GM21576 (cell line): Measurements from ENCODE around the gene TPSD1.

Experiments
- ATAC-seq: cut with Tn5 transposase; IDR thresholded peaks from one replicate; pipeline ENCODE4 v1.9.1; 2021; ENCODE audit warnings: mild to moderate bottlenecking, moderate library complexity; ENCODE audit not compliant: unreplicated experiment

The TPSD1 gene

DNA sequence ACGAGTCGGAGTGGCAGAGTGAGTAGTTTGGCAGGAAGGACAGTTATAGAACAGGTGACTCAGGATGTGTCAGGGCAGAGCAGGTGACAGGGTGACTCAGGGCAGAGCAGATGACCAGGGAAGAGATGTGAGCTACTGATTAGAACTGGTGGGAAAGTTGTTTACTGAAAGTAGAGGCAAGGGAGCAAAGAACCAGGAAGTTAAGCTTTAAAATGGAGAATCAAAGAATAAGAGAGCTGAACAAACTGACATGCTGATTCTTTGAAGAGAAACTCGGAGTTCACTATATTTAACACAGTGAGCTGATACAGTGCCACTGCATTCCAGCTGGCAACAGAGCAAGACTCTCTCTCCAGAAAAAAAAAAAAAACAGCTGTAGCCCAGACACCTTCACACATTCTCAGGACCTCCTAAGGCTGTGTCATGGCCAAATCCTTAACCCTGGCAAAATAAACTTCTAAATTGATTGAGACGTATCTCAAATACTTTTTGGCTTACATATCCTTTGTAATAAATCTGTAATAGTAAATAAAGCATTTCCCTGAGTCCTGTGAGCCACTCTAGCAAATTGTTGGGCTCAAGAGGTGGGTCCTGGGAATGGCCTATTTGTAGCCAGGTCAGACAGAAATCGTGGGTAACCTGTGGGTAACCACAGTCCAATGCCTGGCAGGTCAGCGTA is 41.3 kb downstream of the TPSD1 start:
- ATAC-seq: no peak

DNA sequence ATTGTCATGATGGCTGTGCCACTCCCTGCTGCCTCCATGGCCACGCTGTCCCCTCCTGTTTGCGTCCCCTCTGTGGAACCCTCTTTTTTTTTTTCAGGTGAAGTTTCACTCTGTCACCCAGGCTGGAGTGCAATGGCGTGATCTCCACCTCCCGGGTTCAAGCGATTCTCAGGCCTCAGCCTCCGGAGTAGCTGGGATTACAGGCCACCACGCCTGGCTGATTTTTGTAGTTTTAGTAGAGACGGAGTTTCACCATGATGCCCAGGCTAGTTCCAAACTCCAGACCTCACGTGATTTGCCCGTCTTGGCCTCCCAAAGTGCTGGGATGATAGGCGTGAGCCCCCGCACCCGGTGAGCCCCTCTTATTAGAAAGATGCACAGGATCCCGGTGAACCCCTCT is 42.5 kb downstream of the TPSD1 start:
- no peak for ATAC-seq

DNA sequence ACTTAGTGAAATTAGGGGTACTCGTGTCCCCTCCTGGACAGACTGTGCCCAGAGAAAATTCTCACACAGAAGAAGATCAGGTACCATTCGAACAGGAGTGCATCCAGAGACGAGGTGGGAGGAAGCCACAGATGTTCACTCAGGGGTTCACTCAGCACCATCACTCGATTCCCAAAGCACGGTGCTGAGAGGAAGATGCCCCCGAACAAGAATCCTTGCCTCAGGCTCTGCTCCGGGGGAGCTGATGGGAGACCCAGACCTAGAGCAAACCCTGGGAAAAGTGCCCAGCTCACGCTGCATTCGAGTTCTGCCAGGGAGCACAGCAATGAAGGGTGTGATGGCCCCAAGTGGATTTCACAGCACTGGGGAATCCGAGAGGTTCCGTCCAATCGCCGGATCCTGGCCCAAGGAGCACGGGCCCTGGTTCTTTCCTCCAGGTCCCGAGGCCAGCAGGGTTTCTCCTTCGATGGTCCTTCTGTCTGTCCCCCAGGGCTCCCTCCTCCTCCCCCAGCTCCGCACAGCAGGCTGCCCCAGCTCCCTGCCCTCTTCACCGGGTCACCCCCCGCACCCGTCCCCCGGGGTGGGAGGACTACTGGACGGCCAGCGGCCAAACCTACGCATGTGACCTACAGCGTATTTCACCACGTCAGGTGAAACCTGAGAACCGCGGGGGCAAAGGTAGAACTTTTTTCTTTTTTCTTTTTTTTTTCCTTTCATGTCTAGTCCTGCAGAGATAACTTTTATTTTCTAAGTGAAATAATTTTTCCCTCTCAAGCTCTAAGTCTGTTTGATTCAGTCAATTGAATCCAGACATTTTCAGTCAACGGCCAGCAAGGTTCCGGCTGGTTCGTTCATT is 43.4 kb downstream of the TPSD1 start:
- ATAC-seq: no peak

DNA sequence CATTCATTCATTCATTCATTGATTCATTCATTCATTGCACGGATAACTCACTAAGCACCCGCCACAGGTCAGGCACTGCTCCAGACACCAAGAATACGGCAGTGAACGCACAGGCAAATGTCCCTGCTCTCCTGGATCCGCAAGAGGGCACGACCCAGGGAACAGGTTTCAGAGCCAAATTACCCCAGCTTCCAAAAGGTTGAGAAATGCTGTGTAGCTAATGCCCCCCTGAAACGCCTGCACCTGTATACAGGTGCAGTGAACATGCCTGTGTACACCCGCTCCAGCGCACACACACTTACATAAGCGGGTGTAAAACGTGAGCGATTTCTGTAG is 44.0 kb downstream of the TPSD1 start:
- no peak for ATAC-seq

DNA sequence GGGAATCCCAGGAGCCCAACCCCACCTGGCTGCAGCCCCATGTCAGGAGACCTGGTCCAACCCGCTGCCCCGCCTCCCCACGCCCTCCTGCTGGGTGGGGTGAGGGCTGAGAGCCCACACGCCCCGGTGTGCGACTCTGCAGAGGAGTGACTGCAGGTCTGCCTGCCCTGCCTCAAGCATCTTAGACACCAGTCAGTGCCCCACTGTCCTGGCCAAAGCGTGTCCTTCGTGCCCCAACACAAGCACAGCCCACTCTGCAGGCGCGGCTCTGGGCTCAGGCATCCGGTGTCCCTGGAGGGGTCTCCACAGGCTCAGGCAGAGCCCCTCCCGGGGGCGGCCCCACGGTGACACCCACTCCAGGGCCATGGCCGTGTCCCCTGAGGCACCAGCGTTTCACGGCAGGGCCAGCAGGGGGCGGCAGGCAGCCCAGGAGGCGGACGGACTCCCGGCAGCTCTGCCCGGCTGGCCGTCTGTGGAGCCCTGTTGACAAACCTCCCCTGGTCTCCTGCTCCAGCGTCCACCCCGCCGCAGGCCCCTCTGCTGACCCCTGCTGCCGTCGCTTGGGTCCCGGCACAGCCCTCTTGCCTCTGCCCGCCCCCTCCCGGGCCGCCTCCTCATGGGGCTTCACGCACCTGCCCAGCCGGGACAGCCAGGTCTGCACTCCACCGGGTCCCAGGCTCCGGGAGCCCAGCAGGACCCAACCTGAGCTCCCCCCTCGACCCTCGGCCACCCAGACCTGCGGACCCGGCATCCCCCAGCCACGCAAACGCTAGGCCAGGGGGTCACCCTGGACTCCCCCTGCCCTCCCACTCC is 45.0 kb downstream of the TPSD1 start:
- no peak for ATAC-seq

DNA sequence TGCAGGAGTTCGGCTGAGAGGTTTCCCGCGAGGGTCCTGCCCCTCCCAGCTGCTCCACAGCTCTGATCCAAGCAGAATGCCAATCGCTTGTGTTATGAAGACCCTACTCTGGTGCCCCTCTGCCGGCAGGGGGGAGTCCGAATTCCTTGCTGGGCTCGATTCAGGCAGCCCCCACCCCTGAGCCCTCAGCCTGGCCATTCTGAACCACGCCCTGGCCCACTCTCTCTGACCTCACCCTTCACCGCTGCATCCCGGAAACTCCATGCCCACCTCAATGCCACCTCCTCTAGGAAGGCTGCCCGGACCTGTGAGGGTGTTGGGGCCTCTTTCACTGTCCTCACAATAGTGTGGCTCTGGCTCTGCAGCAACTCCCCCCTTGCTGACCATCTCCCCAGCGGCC is 45.7 kb downstream of the TPSD1 start:
- ATAC-seq: no peak

DNA sequence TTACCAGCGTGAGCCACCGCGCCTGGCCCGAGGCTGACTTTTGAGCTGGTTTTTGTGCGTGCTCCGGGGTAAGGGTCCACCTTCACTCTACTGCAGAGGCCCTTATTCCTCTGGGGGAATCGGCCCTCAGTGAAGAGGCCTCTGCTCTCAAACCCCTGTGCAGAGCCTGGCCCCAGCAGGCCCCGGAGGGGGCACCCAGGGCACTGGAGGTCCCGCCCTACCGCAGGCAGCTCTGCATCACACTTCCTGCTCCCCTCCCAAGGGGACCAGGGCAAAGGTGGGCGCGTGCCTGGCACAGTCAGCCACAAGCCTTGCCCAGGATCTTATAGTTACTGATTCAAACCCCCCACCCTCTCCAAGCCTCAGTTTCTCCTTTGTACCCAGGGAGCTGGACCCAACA is 50.0 kb downstream of the TPSD1 start:
- ATAC-seq: no peak

DNA sequence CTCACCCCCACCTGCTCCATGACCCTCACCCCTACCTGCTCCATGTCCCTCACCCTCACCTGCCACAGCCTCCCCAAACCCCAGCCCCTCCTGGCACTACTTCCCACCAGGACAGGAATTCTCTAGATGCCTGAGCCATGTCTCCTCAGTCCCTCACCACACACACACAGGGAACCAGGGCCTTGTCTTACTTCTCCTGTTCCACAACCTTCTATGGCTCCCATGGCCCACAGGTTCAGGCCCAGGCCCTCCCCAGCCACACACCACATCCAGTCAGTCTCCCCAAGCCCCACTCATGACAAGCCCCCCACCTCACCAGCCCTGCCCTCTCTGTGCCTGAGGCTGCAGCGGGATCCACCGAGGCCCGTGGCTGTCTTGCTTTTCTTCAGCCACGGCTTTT is 50.5 kb downstream of the TPSD1 start:
- no peak for ATAC-seq

DNA sequence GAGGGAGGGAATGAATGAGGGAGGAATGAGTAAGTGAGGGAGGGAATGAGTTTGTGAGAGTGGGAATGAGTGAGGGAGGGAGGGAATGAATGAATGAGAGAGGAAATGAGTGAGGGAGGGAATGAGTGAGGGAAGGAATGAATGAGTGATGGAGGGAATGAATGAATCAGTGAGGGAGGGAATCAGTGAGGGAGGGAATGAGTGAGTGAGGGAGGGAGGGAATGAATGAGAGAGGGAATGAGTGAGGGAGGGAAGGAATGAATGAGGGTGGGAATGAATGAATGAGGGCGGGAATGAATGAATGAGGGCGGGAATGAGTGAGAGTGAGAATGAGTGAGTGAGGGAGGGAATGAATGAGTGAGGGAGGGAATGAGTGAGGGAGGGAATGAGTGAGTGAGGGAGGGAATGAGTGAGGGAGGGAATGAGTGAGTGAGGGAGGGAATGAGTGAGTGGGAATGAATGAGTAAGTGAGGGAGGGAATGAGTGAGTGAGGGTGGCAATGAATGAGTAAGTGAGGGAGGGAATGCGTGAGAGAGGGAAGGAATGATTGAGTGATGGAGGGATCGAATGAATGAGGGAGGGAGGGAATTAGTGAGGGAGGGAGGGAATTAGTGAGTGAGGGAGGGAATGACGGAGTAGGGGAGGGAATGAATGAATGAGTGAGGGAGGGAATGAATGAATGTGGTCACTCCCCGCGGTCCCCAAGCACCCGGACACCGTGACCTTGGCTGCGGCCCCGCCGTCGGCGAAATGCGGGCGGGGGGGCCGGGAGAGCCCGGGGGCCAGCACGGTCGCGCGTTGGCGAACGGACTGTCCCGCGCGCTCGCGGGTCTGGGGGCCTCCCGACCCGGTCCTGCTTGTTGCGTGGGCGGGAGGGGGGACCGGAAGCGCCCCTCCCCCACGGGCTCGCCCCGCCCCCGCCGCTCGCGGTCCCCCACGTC is 52.4 kb downstream of the TPSD1 start:
- ATAC-seq: peak; percentile 13
